Activated CD4-positive, alpha-beta T cell treated with anti-CD3 and anti-CD28 coated beads for 1 hour (primary cell): ENCODE measurements around the gene MAIP1.

Source experiments
- DNase-seq: peaks from one replicate; pipeline ENCODE4 v3.0.0-alpha.2; 2020

The MAIP1 gene

GRCh38 chr2:199994371-199994770 lies 39.0 kb downstream of the MAIP1 start:
- no peak for DNase-seq

GRCh38 chr2:199994896-199995295 lies 39.5 kb downstream of the MAIP1 start:
- no peak for DNase-seq

- DNase-seq, result no peak
Measured at GRCh38 chr2:199997296-199997695, 41.9 kb downstream of the MAIP1 start.

GRCh38 chr2:199999166-199999565 lies 43.8 kb downstream of the MAIP1 start:
- no peak for DNase-seq

GRCh38 chr2:200000444-200001163 lies 45.2 kb downstream of the MAIP1 start:
- DNase-seq, result no peak

GRCh38 chr2:200003444-200003843 lies 48.1 kb downstream of the MAIP1 start:
- no peak for DNase-seq

GRCh38 chr2:200005675-200006074 lies 50.3 kb downstream of the MAIP1 start:
- no peak for DNase-seq

- DNase-seq, result no peak
Measured at GRCh38 chr2:200007306-200007705, 51.9 kb downstream of the MAIP1 start.

- no peak for DNase-seq
Measured at GRCh38 chr2:200012401-200012800, 57.0 kb downstream of the MAIP1 start.
